ENCODE measurements around the gene MRPL24. TPM values are rescaled to one million over a fixed set of nuclear protein-coding genes. Genes with fewer than 3 reads are reported as not detected.

Gene MRPL24
- total and polyA plus RNA-seq, 9 of the 15 experiments (the other 6 are each of a cell fraction or from before 2014, with no cell fraction given), result 74.3 to 267 (median 113) TPM

DNA sequence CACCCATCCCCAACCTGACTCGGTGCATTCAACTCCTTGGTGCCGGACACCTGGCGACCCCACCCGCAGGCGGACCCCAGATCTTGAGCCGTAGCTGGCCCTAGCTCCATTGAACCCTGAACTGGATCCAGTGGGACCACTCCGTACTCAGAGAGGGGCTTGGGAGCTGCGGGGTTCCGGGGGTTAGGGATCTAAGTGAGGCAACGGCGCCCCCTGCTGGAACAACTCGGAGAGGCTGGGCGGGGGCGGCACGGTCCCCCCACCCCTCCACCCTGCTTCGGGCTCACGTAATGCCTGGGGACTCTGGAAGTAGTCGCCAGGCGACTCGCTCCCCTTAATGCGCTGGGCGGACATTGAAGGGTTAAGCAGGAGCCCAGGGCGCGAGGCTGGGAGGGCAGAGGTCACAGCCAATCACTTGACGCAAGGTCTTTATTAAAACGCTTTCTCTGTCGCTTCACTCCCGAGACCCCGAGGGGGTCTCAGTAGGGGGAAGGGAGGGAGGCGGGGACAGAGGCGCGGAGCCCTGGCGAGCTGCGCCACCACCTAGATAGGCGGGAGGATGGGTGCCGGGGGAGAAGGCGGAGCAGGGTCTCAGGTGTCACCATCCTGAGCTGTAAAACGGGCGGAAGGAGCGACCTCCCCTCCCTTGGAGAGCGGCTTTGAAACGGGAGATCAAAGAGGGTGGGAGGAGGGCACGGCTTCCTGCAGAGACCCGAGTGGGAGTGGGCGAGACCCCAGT lies 34.8 kb downstream of the MRPL24 start (continued):
- TF ChIP-seq ETV1 (tag; conservative IDR thresholded peaks at IDR 0.05; ENCODE audit: low read depth) (peak; percentile 71; the same call in 1 of the 2 replicates), PRPF4 (IDR thresholded peaks at IDR 0.05; ENCODE audit: insufficient read depth, low read depth, low read length, poor library complexity, severe bottlenecking) (no peak), MEIS2 (IDR thresholded peaks at IDR 0.05; ENCODE audit: partially characterized antibody) (no peak), ZNF589 (CRISPR knock-in tag; IDR thresholded peaks at IDR 0.05; ENCODE audit: low read depth) (no peak), COPS2 (conservative IDR thresholded peaks at IDR 0.05) (no peak), NCOA1 (IDR thresholded peaks at IDR 0.05; ENCODE audit: low read depth) (0 out of 2 replicates have a peak, but pooled peaks have one; percentile 11), LEF1 (IDR thresholded peaks at IDR 0.05) (0 out of 2 replicates have a peak, but pooled peaks have one; percentile 27), ZNF263 (CRISPR knock-in tag; IDR thresholded peaks at IDR 0.05; ENCODE audit: borderline replicate concordance) (peak; percentile 68; the same call in 1 of the 2 replicates), MCM3 (IDR thresholded peaks at IDR 0.05) (no peak), MCM7 (IDR thresholded peaks at IDR 0.05) (no peak), POLR2AphosphoS5 (IDR thresholded peaks at IDR 0.05; ENCODE audit: control insufficient read depth, insufficient read depth, low read depth, low read length) (no peak), ZNF197 (CRISPR knock-in tag; IDR thresholded peaks at IDR 0.05; ENCODE audit: low read depth) (no peak), SIN3A (IDR thresholded peaks at IDR 0.05; ENCODE audit: borderline replicate concordance in 2 of 2, control insufficient read depth in 1 of 2, low read depth in 2 of 2, low read length in 2 of 2) (no peak), GTF2E2 (tag; IDR thresholded peaks at IDR 0.05) (no peak), BRD9 (IDR thresholded peaks at IDR 0.05; ENCODE audit: low read depth, partially characterized antibody) (peak; percentile 96), NR2C1 (IDR thresholded peaks at IDR 0.05) (peak; percentile 68), NR2C1 (tag; IDR thresholded peaks at IDR 0.05) (peak; percentile 71), HDAC2 (IDR thresholded peaks at IDR 0.05) (peak; percentile 77; the same call in 1 of the 2 replicates), RAD21 (CRISPR knock-in tag; conservative IDR thresholded peaks at IDR 0.05 in 1 of 2, IDR thresholded peaks at IDR 0.05 in 1 of 2) (peak; percentile 94 to 96), CBX1 (IDR thresholded peaks at IDR 0.05; ENCODE audit: low read depth) (peak; percentile 44; the same call in 1 of the 2 replicates)
- TF ChIP-seq, protein P1, sequence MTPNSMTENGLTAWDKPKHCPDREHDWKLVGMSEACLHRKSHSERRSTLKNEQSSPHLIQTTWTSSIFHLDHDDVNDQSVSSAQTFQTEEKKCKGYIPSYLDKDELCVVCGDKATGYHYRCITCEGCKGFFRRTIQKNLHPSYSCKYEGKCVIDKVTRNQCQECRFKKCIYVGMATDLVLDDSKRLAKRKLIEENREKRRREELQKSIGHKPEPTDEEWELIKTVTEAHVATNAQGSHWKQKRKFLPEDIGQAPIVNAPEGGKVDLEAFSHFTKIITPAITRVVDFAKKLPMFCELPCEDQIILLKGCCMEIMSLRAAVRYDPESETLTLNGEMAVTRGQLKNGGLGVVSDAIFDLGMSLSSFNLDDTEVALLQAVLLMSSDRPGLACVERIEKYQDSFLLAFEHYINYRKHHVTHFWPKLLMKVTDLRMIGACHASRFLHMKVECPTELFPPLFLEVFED (CRISPR knock-in tag; conservative IDR thresholded peaks at IDR 0.05), result no peak
- TF ChIP-seq, protein P2, sequence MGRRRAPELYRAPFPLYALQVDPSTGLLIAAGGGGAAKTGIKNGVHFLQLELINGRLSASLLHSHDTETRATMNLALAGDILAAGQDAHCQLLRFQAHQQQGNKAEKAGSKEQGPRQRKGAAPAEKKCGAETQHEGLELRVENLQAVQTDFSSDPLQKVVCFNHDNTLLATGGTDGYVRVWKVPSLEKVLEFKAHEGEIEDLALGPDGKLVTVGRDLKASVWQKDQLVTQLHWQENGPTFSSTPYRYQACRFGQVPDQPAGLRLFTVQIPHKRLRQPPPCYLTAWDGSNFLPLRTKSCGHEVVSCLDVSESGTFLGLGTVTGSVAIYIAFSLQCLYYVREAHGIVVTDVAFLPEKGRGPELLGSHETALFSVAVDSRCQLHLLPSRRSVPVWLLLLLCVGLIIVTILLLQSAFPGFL (CRISPR knock-in tag; IDR thresholded peaks at IDR 0.05), result peak; percentile 90; the same call in 1 of the 2 replicates
- TF ChIP-seq, protein P3, sequence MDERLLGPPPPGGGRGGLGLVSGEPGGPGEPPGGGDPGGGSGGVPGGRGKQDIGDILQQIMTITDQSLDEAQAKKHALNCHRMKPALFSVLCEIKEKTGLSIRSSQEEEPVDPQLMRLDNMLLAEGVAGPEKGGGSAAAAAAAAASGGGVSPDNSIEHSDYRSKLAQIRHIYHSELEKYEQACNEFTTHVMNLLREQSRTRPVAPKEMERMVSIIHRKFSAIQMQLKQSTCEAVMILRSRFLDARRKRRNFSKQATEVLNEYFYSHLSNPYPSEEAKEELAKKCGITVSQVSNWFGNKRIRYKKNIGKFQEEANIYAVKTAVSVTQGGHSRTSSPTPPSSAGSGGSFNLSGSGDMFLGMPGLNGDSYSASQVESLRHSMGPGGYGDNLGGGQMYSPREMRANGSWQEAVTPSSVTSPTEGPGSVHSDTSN (CRISPR knock-in tag; IDR thresholded peaks at IDR 0.05; ENCODE audit: low read depth), result no peak
- TF ChIP-seq, protein P3 (tag; conservative IDR thresholded peaks at IDR 0.05; ENCODE audit: low read depth), result no peak
